Panc1 (cell line): ENCODE results near the gene KCNAB1. TPM values are rescaled to one million over a fixed set of nuclear protein-coding genes. Genes with fewer than 3 reads are reported as not detected.

ENCODE experiments used
- ATAC-seq: fragments of 200-7000 bp; cut with Tn5 transposase; 2 replicates; pipeline ENCODE4 v1.9.1; 2020; ENCODE audit warnings: mild to moderate bottlenecking, moderate library complexity
- BruUV-seq: library from RNA; stranded (reverse); fragments of 400-500 nt; replicated peaks from 2 replicates; lab custom pipeline; 2021; lab: Mats Ljungman, UMichigan
- CTCF ChIA-PET: fragments of 300-600 bp; sonication (Branson Sonifier 250); formaldehyde crosslinking; loops from one replicate; lab custom pipeline; 2022; ENCODE audit warnings: antibody characterized with exemption; lab: Charles Lee
- POLR2A ChIA-PET: fragments of 300-600 bp; sonication (Branson Sonifier 250); formaldehyde crosslinking; loops from one replicate; lab custom pipeline; 2022; ENCODE audit warnings: antibody characterized with exemption; lab: Charles Lee
- DNase-seq: peaks from one replicate; pipeline ENCODE4 v3.0.0-alpha.2; 2010; ENCODE audit warnings: low read depth, low spot score
- H3K27ac ChIP-seq: 2 replicates; pipeline ENCODE4 v1.5.1; 2011; ENCODE audit warnings: mild to moderate bottlenecking, low read length, inconsistent platforms
- H3K27me3 ChIP-seq: fragments of 200-500 bp; sonication (Bioruptor generic); 2 replicates; pipeline ENCODE4 v1.6.0; 2014; ENCODE audit warnings: low read length, inconsistent platforms; ENCODE audit not compliant: control insufficient read depth, insufficient read depth
- H3K36me3 ChIP-seq: fragments of 200-500 bp; sonication (Bioruptor generic); 2 replicates; pipeline ENCODE4 v1.5.1; 2014; ENCODE audit warnings: inconsistent platforms, mild to moderate bottlenecking, low read length, moderate library complexity; ENCODE audit not compliant: control insufficient read depth, insufficient read depth
- H3K4me1 ChIP-seq: 2 replicates; pipeline ENCODE4 v1.5.1; 2011; ENCODE audit warnings: inconsistent platforms, mild to moderate bottlenecking, low read length, moderate library complexity; ENCODE audit not compliant: control insufficient read depth, insufficient read depth
- H3K4me3 ChIP-seq, 2 experiments: 2 replicates each; pipeline ENCODE4 v1.5.1; 2011 to 2012; ENCODE audit warnings: low read depth in 2 of 2, low read length in 2 of 2, mild to moderate bottlenecking in 2 of 2, inconsistent platforms in 1 of 2, moderate library complexity in 1 of 2
- H3K9me3 ChIP-seq: fragments of 200-500 bp; sonication (Bioruptor generic); 2 replicates; pipeline ENCODE4 v1.5.1; 2014; ENCODE audit warnings: low read depth, mild to moderate bottlenecking, inconsistent platforms, low read length, moderate library complexity; ENCODE audit not compliant: control insufficient read depth, insufficient read depth
- POLR2AphosphoS5 ChIP-seq: IDR thresholded peaks from 2 replicates; pipeline ENCODE4 v1.6.1; 2012; ENCODE audit warnings: mild to moderate bottlenecking, low read depth, low read length, moderate library complexity
- SIN3A ChIP-seq: IDR thresholded peaks from 2 replicates; pipeline ENCODE4 v1.6.1; 2012; ENCODE audit warnings: low read depth, mild to moderate bottlenecking, low read length, moderate library complexity, borderline replicate concordance; ENCODE audit not compliant: insufficient read depth
- TCF7L2 ChIP-seq: IDR thresholded peaks from 2 replicates; pipeline ENCODE4 v1.6.1; 2011; ENCODE audit warnings: mild to moderate bottlenecking, low read depth, low read length, inconsistent platforms
- in situ Hi-C: cut with HindIII; loops from 2 replicates; pipeline ENCODE4 v1.10.0; 2016; ENCODE audit warnings: low sequenced_read_pairs, low pct_unique_long_range_greater_than_20kb
- intact Hi-C: fragments of 100-400 bp; cut with micrococcal nuclease; formaldehyde crosslinking; loops from one replicate; pipeline ENCODE4 v1.10.0; 2022; ENCODE audit not compliant: unreplicated experiment
- total RNA-seq: library from RNA; stranded (reverse); gene quantifications from one replicate; pipeline ENCODE4 v1.2.1, GENCODE V29; 2021; ENCODE audit not compliant: unreplicated experiment
- TF ChIP-seq, protein P1 (sequence below): fragments of 450-650 bp; IDR thresholded peaks from 2 replicates; pipeline ENCODE4 v1.5.1; 2017; ENCODE audit warnings: mild to moderate bottlenecking
- TF ChIP-seq, protein P2 (sequence below), 2 experiments: IDR thresholded peaks; 2 replicates each; pipeline ENCODE4 v1.6.1; 2011 to 2012; ENCODE audit warnings: low read depth in 2 of 2, control low read depth in 1 of 2, low read length in 1 of 2, mild to moderate bottlenecking in 1 of 2, moderate library complexity in 1 of 2; ENCODE audit not compliant: insufficient read depth in 1 of 2

KCNAB1 gene
- total RNA-seq, 1 experiment from 2014 or later = not detected

DNA sequence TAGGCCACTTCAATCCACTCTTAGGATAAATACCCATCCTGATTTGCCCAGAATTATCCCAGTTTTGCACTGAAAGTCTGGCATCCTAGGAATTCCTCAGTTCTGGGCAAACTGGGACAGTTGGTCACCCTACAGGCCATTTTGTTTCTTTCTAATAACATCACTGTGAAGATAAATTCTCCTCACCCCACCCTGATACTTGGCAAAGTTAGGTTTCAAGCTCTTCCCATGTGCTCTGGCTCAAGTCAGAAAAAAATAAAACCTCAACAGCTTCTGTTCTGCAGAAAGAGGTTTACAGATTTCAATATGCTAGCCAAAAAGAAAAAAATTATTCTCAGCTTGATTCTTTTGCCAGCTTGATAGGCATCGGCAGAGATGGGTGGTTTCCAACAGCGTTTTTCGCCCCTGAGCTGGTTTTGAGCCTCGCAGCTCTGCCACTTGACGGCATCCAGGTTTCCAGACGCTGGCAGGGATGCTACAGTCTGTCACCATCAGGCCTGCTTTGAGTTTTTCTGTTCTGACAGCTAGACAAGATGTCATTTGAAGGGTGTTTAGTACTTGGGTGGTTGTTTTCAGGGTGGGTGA lies 263.2 kb downstream of the KCNAB1 start:
- CTCF ChIA-PET = interaction anchor here (1.1 to 2.7 kb wide), 2 partner anchors 232 to 234 kb away, joined by 3 to 14 read pairs; no protein-coding TSS in a partner anchor
- no TSS peak for BruUV-seq
- peaks cover 32% of the 10 kb centered on the region for H3K27me3 ChIP-seq
- TF ChIP-seq, protein P1, sequence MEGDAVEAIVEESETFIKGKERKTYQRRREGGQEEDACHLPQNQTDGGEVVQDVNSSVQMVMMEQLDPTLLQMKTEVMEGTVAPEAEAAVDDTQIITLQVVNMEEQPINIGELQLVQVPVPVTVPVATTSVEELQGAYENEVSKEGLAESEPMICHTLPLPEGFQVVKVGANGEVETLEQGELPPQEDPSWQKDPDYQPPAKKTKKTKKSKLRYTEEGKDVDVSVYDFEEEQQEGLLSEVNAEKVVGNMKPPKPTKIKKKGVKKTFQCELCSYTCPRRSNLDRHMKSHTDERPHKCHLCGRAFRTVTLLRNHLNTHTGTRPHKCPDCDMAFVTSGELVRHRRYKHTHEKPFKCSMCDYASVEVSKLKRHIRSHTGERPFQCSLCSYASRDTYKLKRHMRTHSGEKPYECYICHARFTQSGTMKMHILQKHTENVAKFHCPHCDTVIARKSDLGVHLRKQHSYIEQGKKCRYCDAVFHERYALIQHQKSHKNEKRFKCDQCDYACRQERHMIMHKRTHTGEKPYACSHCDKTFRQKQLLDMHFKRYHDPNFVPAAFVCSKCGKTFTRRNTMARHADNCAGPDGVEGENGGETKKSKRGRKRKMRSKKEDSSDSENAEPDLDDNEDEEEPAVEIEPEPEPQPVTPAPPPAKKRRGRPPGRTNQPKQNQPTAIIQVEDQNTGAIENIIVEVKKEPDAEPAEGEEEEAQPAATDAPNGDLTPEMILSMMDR = no peak
- TF ChIP-seq POLR2AphosphoS5 = no peak
- TF ChIP-seq SIN3A = no peak
- no peak for TF ChIP-seq TCF7L2
- TF ChIP-seq, protein P2, sequence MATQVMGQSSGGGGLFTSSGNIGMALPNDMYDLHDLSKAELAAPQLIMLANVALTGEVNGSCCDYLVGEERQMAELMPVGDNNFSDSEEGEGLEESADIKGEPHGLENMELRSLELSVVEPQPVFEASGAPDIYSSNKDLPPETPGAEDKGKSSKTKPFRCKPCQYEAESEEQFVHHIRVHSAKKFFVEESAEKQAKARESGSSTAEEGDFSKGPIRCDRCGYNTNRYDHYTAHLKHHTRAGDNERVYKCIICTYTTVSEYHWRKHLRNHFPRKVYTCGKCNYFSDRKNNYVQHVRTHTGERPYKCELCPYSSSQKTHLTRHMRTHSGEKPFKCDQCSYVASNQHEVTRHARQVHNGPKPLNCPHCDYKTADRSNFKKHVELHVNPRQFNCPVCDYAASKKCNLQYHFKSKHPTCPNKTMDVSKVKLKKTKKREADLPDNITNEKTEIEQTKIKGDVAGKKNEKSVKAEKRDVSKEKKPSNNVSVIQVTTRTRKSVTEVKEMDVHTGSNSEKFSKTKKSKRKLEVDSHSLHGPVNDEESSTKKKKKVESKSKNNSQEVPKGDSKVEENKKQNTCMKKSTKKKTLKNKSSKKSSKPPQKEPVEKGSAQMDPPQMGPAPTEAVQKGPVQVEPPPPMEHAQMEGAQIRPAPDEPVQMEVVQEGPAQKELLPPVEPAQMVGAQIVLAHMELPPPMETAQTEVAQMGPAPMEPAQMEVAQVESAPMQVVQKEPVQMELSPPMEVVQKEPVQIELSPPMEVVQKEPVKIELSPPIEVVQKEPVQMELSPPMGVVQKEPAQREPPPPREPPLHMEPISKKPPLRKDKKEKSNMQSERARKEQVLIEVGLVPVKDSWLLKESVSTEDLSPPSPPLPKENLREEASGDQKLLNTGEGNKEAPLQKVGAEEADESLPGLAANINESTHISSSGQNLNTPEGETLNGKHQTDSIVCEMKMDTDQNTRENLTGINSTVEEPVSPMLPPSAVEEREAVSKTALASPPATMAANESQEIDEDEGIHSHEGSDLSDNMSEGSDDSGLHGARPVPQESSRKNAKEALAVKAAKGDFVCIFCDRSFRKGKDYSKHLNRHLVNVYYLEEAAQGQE (IDR thresholded peaks at IDR 0.05; ENCODE audit: insufficient read depth in 1 of 2, low read depth in 2 of 2, low read length in 1 of 2) = no peak
- H3K36me3 ChIP-seq = no peaks in the 10 kb centered on the region
- ATAC-seq (no peak), DNase-seq (no peak)
- no peak overlapping the region for H3K27ac ChIP-seq
- POLR2A ChIA-PET = no interaction called here
- no peak overlapping the region for H3K4me3 ChIP-seq
- intact Hi-C loops = no loop called here
- in situ Hi-C loops = no loop called here
- H3K4me1 ChIP-seq = no peaks in the 10 kb centered on the region
- no peaks in the 10 kb centered on the region for H3K9me3 ChIP-seq

DNA sequence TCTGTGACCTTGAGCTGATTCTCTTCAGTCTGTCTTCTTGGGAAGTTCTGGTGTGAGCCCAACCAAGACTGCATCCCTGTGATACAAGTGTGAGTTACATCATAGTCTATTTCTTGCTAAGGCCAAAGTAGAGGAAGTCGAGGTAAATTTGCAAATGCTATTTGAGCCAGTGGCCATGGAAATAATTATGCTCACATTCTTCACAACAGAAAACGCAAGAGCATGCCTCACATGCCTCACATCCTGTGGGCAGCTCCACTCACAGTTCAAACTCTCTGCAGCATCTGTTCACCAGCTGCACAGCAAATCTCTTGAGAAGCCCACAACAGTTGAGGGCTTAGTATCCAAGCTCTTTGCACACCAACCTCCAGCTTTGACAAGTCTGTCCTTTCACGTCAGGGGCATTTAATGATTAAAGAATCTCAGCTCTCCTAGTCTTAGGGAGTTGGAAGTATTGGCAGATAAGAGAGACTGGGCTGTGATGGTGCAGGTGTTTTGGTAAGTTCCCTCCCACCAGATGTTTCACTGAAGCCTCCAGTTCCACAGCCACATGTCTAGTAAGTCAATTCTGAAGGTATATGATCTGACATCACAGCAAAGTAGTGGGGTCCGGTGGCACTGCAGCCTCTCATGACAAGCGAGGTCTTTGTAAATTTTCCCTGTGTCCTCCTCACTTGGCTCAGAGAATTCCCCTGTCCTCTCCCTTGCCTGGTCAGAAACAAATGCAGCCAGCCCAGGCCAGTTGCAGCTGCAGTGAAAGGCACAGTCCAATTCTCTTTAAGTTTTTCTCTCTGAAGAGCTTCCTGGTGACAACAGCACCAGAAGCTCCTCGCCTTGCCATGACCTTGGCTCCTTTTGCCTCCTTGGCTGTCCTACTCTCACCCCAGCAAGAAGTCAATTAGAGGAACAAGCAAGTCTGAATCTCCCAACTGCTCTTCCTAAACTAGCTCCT lies 268.4 kb downstream of the KCNAB1 start:
- ATAC-seq (no peak), DNase-seq (no peak)
- Histone ChIP-seq H3K9me3 (no peaks in the 10 kb centered on the region), H3K27me3 (peaks cover 30% of the 10 kb centered on the region), H3K4me3 (no peak overlapping the region), H3K36me3 (no peaks in the 10 kb centered on the region), H3K27ac (no peak overlapping the region), H3K4me1 (no peaks in the 10 kb centered on the region)
- TF ChIP-seq, protein P1 = no peak
- TF ChIP-seq TCF7L2 = no peak
- TF ChIP-seq, protein P2 (IDR thresholded peaks at IDR 0.05; ENCODE audit: insufficient read depth in 1 of 2, low read depth in 2 of 2, low read length in 1 of 2) = no peak
- TF ChIP-seq POLR2AphosphoS5 = no peak
- TF ChIP-seq SIN3A = no peak
- CTCF ChIA-PET = interaction anchor here (0.6 kb wide), 1 partner anchor 345 kb away, joined by 6 read pairs; no protein-coding TSS in a partner anchor
- intact Hi-C loops = no loop called here
- in situ Hi-C loops = no loop called here
- no TSS peak for BruUV-seq
- POLR2A ChIA-PET = interaction anchor here (0.6 kb wide), 1 partner anchor 28 kb away, joined by 3 read pairs; no protein-coding TSS in a partner anchor
